Measurements from ENCODE around the gene ATP23.

The ATP23 gene

DNA sequence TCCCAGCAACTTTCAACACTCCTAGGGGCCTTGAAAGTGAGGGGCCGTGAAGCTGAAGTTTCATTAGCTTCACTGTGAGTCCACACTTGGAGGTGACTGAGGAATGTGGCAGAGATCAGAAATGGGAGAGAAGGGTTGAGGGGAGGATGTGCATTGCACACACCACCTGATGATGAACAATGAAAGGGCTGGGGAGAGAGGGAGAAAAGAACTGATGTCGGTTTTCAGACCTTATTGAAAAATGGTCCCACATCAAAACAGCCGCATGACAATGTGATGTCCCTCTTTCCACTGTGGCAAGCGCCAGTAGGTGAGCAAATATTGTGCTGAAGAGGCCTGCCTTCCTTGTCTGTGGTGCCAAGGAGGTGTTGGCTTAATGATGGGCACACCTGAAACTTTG is 32.3 kb upstream of the ATP23 start:
- no peak for DNase-seq

DNA sequence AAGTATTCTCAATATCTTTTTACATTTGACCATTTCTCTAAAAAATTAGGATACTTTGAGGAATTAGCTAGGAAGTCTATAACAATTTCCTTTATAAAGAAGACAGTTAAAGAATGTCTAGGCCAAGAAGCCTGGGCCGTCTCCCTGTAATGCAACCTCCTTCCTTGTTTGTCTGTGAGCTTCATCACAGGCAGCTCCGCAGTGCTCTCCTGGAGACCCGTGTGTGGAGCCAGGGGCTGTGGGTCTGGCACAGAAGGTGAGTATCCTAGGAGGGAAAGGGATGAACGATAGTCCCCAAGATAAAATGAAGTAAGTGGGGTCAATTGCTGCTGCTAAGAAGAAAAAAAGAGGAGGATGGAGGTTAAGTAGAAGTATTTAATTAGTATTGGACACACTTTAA is 31.8 kb upstream of the ATP23 start:
- DNase-seq = no peak

DNA sequence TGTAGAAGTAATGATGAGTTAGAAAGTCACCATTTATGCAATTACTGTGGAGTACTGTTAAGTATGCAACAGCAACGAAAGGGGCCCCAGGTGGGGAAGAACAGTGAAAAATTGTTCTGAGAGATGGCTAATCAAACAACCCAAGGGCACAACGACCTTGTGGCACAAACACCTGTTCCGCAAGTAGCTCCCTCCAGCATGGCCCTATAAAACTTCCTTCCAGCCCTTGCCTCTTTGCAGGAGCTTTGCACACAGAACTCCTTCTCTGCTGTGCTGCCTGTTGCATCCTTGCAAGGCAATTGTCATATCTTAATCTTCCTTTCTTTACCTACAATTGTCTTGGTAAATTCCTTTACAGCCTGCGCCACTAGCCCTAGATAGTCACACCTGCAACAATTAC is 23.2 kb upstream of the ATP23 start:
- no peak for DNase-seq

DNA sequence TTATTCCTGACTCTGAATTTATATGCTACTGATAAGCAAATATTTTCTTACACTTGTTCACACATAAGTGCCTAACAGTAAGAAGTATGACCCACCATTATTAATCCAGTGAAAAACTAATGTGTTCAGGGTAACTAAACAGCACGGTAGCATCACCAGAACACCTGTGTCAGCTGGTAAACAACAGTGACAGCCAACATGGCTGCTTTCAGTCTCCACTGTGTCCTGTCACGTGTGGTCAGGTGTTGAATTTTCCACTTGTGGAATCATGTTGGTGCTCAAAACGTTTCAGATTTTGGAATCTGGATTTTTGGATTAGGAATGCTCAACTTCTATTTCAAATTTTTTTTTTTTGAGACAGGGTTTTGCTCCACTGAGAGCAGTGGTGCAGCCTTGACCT is 14.3 kb upstream of the ATP23 start:
- no peak for DNase-seq

DNA sequence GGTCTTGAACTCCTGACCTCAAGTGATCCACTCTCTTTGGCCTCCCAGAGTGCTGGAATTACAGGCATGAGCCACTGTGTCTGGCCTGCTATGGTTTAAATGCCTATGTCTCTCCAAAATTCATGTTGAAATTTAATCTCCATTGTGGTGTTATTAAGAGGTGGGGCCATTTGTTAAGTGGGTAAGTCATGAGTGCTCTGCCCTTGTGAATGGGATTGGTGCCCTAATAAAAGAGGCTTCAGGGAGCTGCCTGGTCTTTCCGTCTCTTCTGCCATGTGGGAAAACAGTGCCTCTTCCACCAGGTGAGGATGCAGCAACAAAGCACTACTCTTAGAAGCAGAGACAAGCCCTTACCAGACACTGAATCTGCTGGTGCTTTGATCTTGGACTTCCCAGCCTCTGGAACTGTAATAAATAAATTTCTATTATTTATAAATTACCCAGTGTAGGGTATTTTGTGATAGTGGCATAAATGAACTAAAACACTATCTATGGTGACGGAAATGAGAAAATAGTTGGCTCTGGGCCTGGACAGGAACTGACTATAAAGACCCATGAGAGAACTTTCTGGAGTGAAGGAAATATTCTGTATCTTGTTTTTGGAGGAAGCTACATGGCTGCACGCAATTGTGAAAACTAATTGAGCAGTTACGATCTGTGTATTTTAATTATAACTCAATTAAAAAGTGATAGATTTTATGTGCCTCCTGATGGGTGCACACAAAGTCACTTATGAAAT is 12.1 kb upstream of the ATP23 start:
- DNase-seq = no peak

DNA sequence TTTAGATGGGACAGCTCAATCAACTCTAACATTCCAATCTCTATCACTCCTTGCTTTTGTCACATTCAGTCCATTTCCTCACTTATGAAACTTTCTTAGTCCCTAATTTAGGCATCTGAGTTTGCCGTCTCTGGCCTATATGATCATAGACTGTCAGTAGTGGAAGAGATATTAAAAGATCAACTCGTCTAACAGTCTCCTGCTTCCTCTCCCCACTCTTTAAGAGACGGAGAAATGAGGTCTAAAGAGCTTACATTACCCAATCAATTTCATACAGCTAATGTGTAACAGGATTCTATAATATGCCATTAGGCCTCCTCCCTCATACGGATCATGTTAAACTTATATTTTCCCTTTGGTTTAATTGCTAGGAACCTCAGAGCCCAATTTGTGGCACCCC is 6.5 kb upstream of the ATP23 start:
- peak; percentile 60 for DNase-seq

DNA sequence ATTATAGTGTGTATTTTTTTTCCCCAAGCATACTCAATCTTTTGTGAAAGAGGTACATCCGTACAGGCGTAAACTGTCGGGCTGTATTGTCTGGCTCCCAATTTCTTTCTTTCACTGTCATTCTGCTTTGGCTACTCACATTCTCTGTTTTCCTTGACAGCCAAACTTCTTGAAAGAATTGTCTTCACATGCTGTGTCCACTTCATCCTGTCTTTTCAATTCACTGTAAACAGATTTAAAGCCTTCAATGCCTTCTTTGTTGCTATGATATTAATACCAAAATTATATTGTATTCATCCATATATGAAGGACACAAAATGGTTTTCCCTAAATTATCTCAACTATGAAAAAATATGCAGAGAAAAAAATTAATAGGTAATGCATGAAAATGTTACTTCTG is 6.0 kb upstream of the ATP23 start:
- DNase-seq = peak; percentile 29

DNA sequence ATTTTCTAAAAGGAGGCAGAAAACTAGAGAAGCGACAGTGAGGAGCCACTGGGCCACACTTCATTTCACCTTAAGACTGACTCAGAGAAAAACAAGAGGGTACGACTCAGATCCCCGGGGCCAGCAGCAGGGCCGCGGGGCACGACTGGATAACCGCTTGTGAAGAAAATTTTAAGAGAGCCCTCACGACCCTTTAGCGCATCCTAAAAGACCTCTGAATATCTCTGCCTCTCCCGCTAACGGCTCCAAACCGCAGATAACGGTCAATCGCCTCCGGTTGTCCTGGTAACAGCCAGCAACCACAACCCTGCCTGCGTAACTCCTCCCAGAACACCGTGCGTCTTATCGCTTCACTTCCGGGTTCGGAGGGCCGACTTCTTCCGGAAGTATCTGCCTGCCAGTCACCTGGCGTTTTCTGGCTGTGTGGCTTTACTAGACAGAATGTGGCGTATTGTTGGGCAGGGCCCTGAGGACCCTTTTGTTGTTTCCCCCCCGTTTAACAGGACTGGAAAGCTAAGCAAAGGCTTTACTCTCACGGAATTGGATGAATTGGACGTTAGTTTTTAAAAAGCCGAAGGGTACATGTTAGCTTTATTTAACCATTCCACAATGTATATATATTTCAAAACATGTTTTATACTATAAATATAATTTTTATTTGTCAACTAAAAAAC is 5.4 kb upstream of the ATP23 start:
- peak; percentile 100 for DNase-seq

DNA sequence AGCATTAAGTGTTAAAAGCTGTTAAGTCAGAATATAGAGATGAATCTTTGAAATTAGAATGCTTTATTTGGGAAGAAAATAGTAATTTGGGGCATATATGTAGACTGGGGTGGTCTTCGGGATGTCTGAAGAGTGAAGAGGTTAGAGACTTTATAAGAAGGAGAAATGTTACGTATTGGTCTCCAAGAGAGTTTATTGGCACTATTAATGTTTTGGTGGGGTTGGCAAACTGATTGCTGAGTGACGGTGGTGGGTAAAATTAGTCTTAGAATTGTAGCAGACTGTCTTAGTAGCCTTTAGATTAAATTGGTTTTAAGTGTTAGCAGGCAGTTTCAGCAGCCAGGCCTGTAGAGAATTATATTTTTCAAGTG is 4.9 kb upstream of the ATP23 start:
- no peak for DNase-seq

DNA sequence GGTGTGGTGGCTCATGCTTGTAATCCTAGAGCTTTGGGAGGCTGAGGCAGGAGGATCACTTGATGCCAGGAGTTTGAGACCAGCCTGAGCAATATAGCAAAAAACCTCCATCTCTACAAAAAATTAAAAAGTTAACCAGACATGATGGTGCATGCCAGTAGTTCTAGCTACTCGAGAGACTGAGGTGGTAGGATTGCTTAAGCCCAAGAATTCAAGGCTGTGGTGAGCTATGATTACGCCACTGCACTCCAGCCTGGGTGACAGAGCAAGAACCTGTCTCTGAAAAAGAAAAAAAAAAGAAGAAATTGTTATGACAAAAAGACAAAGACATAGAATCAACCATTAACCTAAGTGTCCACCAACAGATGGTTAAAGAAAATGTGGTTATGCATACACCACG is 2.1 kb upstream of the ATP23 start:
- peak; percentile 76 for DNase-seq

DNA sequence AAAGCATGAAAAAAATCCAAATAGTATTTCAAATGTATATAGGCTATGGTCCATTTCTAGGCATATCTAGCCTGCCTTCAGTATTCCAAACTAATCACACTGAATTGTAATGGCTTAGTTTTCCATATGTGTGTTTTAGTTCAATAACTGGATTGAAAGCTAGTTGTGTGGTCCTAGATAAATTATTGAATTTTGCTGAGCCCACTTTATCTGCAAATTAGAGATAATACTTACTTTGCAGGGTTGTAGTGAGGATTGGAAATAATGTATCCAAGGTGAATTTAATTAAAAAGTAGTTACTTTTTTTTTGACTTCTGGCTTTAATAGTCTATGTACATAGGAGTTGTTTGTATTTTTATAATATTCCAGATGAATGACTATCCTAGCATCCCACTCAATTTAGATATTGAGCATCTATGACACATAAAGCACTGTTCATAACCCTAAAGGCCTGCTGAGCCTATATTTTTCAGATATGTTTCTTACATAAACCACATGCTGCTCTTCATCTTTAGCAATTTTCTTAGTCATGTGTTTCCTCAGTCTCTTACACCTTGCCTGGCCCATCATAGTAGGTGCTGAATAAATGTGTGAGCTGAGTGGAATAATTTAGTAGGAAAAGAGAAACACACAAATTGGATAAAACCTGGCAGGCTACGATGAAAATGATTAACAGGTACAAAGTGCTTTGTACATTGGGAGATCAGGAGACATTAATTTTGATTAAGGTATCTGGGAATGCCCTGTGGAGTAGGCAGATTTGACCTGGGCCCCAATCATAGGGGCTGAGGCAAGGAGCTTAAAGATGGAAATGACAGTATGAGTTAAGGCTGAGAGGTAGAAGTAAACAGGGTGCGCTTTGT is 1.1 kb upstream of the ATP23 start:
- peak; percentile 38 for DNase-seq

DNA sequence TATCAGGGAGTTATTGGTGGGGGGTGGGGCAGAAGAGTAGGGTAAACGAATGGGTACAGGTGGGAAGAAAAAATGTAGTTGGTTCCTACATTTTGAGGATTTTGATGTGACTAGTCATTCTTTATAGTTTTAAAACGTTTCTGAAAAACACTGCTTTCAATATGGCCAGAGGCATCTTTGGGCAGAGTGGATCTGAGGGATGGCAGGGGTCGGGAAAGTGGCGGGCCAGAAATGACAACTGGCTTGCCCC is 527 bp upstream of the ATP23 start:
- no peak for DNase-seq

DNA sequence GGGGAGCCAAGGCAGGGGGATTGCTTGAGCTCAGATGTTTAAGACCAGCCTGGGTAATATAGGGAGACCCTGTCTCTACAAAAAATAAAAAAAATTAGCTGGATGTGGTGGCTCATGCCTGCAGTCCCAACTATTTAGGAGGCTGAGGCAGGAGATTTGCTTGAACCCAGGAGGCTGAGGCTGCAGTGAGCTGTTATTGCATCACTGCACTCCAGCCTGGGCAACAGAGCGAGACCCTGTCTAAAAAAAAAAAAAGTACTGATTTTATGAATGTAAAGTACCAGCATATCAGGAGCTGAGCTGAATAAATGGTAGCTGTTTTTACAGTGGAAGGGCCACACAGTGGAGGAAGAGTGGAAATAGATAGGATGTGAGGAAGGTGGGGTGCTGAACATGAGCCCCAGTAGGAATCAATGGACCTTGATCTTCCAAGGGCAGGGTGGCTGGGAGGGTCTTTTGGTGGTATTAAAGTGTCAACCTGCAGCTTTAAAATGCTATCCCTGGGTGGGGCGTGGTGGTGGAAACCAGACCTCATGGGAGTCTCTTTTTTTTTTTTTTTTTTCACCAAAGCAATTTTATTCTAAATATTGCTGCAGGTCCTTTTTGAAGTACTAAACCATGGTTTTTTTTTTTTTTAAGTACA is 2.2 kb downstream of the ATP23 start:
- DNase-seq = no peak

DNA sequence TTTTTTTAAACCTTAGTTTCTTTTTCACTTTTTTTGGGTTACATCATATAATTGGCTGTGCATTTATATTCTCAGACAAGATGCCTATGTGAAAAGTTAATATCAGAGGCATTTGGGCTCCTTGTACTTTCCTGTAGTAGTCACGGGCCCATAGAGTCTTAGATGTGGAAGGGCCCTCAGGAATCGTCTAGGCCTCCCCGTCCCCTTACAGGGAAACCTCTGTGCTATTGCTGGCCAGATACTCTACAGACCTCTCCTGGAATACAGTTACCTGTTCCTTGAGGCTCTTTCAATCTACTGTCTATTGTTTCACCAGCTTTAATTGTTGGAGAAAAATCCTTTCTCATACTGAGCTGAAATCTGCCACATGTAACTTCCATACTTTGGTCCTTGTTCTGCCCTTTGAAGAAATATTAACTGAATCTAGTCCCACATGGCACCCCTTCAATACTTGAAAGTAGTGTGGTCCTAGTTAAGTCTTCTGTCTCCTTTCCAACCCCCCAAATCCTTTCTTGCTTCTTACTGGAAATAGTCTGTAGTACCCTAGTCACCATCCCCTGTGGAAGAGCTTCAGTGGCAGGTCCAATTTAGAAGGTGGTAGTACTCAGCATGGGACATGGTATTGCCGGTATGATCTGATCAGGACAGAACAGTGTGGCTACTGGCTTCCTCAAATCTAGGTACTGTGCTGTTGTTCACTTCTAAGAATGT is 3.1 kb downstream of the ATP23 start:
- DNase-seq = no peak

DNA sequence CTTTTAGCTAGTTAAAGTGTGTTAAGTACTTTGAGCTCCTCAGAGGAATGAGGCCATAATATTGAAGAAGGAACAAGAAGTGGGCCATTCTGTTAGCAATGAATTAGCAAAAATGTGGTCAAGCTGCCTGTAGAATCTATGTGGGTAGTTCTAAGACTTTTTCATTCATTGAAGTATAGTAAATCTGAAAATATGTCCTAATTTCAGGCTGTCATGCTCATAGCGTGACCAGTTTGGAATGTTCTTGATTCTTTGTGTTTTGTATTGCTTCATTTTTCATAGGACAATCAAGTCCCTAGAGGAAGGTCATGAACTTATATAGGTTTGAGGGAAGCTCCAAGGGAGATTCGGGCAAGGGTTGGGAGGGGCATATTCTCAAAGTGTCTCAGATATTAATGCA is 11.4 kb downstream of the ATP23 start:
- no peak for DNase-seq

DNA sequence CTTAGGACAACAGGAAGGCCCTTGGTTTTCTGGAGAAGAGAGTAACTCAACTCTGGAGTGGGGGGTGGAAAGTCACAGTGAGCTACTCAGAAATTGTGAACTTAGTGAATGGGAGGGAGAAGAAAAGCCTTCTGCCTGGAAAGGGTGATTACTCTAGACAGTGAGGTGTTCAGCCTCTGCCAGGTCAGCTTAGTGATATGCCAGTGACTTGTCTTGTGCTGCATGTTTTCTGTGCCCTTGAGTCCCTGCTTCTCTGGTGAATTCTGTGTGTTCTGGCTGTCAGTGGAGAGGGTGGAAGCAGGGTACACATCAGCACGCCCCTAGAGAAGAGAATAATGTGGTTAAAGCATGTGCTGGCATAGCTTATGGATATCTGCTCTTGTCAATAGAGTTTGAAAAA is 13.4 kb downstream of the ATP23 start:
- DNase-seq = no peak

DNA sequence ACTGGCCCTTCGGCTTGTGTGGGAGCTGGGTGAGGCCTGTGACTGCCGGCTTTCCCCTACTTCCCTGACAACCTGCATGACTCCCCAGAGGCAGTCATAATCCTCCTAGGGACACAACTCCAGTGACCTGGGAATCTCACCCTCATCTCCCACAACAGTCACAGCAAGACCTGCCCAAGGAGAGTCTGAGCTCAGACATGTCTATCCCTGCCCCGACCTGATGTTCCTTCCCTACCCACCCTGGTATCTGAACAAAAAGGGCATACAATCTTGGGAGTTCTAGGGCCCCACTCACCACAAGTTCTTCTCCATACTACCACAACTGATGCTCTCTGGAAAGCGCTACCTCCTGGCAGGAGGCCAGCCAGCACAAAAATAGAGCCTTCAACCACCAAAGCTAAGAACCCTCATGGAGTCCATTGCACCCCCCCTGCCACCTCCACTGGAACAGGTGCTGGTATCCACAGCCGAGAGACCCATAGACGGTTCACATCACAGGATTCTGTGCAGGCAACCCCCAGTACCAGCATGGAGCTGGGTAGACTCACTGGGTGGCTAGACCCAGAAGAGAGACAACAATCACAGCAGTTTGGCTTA is 16.8 kb downstream of the ATP23 start:
- DNase-seq = no peak

DNA sequence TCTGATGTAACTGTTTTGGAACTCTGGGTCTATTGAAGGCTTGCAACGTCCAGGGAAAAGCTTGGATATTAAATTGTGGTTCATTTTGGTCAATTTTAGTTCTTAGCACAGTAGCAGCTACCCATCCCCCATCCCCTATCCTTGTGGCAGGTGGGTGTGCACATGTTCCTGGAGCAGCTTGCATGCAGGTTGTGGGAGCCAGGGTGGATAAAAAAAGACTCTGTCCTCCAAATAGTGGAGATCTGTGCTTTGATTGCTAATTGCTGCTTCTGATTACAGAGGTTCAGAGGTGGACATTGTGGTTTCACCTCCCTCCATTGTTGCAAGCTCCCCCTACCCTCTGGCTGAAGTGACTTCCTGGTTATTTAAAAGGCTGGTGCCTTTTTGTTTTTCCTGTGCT is 23.1 kb downstream of the ATP23 start:
- no peak for DNase-seq

DNA sequence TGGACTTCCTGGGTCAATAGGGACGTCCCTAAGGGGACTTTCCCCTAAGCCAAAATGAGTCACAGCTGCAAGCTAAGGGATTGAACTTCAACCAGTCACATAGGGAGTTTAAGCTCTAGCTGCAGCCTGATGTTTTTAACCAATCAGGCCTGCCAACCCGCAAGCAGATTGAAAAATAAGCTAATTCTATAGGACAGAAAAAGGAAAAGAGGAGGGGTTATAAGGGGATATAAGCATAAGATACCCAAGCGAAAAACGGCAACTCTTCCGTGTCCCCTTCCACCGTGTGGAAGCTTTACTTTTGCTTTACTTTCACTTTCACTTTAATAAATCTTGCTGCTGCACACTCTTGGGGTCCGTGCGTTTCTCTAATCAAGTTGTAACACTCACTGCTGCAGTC is 24.4 kb downstream of the ATP23 start:
- no peak for DNase-seq

DNA sequence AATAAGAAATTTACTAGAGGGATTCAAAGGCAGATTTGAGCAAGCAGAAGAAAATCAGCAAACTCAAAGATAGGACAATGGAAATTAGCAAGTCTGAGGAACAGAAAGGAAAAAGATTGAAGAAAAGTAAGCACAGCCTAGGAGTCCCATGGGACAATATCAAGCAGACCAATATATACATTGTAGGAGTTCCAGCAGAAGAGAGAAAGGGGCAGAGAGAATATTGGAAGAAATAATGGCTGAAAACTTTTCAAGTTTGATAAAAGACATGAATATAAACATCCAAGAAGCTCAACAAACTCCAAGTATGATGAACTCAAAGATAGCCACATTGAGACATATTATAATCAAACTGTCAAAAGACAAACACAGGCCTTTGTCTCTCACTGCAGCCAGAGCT is 25.2 kb downstream of the ATP23 start:
- no peak for DNase-seq

DNA sequence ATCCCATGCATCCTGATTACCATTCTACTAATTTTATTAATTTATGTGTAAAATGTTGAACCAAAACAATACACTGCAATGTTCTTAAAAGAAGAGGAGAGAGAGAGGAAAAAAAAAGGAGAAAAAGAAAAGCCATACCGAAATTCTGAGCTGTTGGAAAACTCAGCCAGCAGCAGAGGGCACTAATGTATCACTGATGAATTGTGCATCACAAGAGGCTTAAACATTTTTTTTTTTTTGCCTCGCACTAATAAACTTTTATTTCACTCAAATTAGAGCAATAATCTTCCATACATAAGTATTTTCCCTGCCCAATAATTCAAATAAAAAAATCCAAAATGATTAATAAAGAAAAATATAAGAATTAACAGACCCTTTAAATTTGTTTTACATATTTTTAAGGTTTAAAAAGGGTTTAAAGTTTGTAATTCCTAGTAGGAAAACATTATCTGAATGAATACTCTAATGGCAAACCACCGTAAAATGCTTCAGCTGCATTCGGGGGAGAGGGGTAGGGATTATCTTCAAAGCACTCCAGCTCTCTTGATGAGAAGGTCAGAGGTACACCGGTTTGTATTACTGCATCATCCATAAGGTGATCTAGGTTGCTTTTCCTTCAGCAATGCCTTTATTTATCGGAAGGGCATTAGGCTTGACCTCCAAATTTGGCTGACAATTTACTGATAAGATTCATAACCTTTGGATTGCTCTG is 41.9 kb downstream of the ATP23 start:
- peak; percentile 71 for DNase-seq

DNA sequence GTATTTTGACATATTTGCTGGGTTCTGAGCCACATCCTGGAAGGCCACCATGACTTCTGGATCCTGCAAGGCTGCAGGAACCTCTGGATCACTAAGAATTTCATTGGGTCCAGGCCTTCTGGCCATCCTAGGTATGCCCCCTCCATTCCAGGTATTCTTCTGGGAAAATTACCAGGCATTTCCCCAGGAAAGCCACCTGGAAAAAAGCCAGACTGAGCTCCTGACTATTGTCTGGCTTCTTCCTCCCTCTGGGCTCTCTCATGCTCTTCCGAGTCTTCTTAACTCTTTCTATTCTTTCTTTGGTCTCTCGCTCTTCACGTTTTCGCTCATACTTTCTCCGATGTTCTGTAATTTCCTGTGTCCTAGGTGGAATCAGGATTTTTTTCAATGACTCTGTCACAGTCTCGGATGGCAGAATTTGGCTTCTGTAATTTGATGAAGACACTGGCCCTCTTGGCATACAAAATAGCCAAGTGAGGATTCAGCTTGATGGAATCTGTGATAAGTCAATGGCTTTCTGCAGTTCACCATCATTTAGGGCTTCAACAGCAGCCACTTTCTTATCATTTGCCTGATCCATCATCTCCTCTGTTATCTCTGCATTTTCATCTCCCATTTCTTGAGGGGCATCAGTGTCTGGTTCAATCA is 42.6 kb downstream of the ATP23 start:
- DNase-seq = no peak

Data from hematopoietic multipotent progenitor cell treated with erythropoietin and hydrocortisone succinate and interleukin-3 and kit ligand, for 4 days (in vitro differentiated cells).